22Rv1 (cell line): ENCODE results near the gene CCNO.

Experiments used
- H3K27ac ChIP-seq: fragments of 450-650 bp; 2 replicates; pipeline ENCODE4 v1.5.1; 2017
- CTCF ChIP-seq: fragments of 450-650 bp; IDR thresholded peaks from 2 replicates; pipeline ENCODE4 v1.5.1; 2017; ENCODE audit warnings: mild to moderate bottlenecking
- ZFX ChIP-seq: fragments of 450-650 bp; IDR thresholded peaks from 2 replicates; pipeline ENCODE4 v1.6.1; 2017; ENCODE audit warnings: antibody characterized with exemption, borderline replicate concordance

The CCNO gene

GRCh38 chr5:55222092-55222984 lies 11.1 kb downstream of the CCNO start:
- TF ChIP-seq CTCF (no peak), ZFX (no peak)
- no peak overlapping the region for H3K27ac ChIP-seq

DNA sequence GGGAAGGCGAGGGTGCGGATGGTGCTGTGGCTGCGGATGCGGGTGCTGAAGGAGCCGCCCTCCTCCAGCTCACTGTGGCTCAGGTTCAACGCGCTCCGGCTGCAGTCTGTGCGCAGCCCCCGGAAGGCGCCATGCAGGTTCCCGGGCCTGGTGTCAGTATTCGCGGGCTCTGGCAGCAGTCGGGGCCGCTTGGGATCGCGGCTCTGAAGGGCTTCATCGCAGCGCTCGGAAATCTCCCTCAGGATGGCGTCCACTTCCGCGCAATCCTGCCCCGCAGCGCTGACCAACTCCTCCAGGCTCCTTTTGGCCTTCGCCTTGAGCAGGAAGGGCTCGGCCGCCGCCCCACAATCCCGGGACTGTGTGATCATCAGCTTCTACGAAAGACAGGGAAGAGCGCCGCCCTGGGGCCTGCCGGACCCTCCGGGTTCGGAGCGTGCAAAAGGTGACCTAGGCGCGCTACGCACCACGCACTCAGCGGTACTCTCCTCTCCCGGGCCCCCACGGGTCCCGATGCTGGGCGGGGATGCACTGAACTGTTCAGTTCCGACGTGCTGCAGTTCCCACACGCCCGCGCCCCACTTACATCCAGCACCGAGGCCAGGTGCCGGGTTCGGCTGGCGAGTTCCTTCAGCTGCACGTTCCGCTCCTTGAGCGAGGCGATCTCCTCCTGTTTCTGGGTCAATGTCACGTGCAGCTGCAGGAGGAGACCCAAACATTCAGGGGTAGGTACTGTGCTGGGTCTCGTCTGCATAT lies 12.8 kb downstream of the CCNO start:
- no peak for TF ChIP-seq ZFX
- TF ChIP-seq CTCF, result no peak
- H3K27ac ChIP-seq, result no peak overlapping the region

- no peak overlapping the region for H3K27ac ChIP-seq
Observed at GRCh38 chr5:55219770-55220169, 13.6 kb downstream of the CCNO start.

GRCh38 chr5:55218967-55219366 lies 14.4 kb downstream of the CCNO start:
- TF ChIP-seq CTCF, result no peak
- no peak for TF ChIP-seq ZFX
- no peak overlapping the region for H3K27ac ChIP-seq

More at GRCh38 chr5:55219770-55220169, 13.6 kb downstream of the CCNO start:
- no peak for TF ChIP-seq ZFX
- TF ChIP-seq CTCF, result no peak

- no peak overlapping the region for H3K27ac ChIP-seq
- TF ChIP-seq ZFX, result no peak
- TF ChIP-seq CTCF, result no peak
Observed at GRCh38 chr5:55211184-55211874, 22.1 kb downstream of the CCNO start.

GRCh38 chr5:55205001-55205400 lies 28.4 kb downstream of the CCNO start:
- TF ChIP-seq CTCF, result no peak
- no peak for TF ChIP-seq ZFX

More at GRCh38 chr5:55205001-55205400, 28.4 kb downstream of the CCNO start:
- H3K27ac ChIP-seq, result no peak overlapping the region
